Ramos (cell line): ENCODE measurements around the gene ABLIM3.
"Not testable (repeated sequence)": the region's sequence is repeated elsewhere in the genome, so short reads cannot be mapped to it uniquely, and the experiment has no call there.

Experiments
- in situ Hi-C: fragments of 300-500 bp; cut with MboI; formaldehyde crosslinking; loops from one replicate; pipeline ENCODE4 v1.14.3; 2022; ENCODE audit warnings: low sequenced_read_pairs; ENCODE audit not compliant: unreplicated experiment

ABLIM3 gene

DNA sequence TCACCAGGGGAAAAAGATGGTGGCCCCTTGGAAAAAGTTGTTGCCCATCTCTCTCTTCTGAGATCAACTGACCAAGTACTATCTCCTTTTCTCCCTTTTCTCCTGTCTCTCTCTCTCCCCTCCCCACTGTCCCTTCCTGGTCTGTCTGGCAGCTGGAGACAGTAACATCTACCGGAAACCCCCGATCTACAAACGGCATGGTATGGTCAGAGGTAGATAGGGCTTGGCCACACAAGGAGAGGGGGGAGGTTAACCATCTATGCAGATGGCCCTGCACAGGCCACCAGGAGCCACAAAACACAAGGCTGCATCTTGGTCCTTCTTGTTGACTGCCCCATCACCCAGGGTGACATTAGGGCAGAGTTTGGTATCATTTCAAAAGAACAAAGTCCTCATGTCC is 101.0 kb downstream of the ABLIM3 start:
- in situ Hi-C loops = no loop called here

DNA sequence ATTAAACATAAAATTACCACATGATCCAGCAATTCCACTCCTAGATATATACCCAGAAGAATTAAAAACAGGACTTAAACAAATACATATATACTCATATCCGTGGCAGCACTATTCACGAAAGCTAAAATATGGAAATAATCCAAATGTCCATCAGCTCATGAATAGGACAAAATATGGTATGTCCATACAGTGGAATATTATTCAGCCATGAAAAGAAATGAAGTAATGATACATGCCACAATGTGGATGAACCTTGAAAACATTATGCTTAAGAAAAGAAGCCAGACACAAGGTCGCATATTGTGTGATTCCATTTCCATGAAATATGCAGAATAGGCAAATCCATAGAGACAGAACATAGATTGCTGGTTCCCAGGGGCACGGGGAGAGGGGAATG is 105.6 kb downstream of the ABLIM3 start:
- in situ Hi-C loops = no loop called here

DNA sequence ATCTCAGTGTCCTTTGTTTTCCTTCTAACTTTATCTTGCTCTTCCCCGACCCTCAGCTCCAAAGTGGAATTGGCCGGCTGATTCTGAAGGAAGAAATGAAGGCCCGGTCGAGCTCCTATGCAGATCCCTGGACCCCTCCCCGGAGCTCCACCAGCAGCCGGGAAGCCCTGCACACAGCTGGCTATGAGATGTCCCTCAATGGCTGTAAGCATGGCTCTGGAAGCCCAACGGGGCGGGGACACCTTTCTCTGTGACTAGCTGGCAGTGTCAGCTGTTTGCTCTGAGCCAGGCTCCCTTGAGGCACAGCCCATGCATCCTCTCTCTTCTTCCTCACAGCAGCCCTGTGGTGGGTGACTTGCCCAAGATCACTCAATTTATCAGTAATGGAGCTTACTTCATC is 106.4 kb downstream of the ABLIM3 start:
- in situ Hi-C loops = no loop called here

- in situ Hi-C loops = no loop called here
These were observed 110.3 kb downstream of the ABLIM3 start for GRCh38 chr5:149251546-149251945.

DNA sequence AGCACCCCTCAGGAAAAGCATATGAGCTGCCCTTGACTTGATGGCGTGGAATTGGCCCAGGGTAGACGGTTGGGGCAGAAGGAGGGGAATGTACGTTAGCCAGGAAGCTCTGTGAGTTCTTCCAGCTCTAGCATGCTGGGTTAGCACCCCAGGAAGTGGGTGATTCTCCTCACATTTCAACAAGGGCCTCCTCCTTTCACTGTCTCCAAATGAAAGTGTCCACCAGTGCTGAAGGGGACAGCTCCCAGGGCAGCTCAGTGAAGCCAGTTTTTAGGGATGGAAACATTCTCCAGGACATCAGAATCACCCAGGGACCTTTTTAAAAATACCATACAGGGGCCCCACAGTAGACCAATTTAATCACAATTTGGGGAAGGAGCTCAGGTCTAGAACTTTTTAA is 113.2 kb downstream of the ABLIM3 start:
- in situ Hi-C loops = no loop called here

GRCh38 chr5:149256451-149256850 is 115.2 kb downstream of the ABLIM3 start:
- in situ Hi-C loops = no loop called here

- in situ Hi-C loops = no loop called here
These were observed 115.8 kb downstream of the ABLIM3 start for GRCh38 chr5:149257131-149257530.

DNA sequence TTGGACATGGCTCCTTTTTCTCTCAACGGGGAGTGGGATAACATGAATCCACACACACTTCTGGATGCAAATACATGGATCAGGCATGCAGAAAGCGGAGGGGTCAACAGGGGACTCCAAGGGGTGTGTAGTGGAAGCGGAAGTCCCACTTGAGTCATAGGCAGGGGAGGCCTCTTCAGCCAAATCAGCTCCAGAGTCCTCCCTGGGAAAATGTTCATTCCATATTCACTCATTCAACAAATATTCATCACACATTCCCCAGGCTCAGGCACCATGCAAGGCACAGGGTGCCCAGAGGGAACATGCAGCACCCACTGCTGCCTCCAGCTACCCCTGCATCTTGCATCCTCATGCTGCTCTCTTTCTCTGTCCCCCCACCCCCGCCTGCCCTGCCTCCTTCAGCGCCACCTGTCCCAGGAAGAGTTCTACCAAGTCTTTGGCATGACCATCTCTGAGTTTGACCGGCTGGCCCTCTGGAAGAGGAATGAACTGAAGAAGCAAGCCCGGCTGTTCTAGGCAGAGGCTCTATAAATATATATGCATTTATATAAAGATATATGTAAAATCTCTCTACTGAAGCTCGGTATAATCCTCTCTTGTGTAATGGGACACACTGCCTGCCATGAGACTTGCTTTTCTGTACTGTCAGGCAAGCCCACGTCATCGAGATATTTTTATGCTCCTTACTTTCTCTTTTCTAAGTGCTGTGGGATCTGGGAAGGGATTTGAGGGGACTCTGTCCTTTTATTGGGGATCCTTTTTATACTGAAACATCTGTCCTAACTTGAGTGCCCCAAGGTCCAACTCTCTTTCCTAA is 116.8 kb downstream of the ABLIM3 start:
- in situ Hi-C loops = no loop called here

DNA sequence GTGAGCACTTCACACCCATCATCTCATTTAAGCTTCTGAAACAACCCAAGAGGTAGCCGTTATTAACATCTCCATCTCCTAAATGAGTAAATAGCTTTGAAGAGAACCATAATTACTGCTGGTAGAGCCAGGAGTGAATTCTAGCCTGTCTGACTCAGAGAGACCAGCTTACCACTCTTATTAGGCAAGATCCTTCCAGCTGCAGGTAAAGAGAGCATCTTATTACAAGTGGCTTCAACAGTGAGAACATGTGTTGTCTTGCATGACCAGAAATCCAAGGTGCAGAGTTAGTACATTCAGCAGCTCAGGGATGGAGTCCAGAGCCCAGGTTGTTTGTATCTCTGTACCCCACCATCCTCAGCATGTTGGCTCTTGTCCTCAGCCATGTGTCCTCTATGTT is 119.5 kb downstream of the ABLIM3 start:
- in situ Hi-C loops = no loop called here

GRCh38 chr5:149261246-149261645 is 120.0 kb downstream of the ABLIM3 start:
- in situ Hi-C loops = no loop called here

DNA sequence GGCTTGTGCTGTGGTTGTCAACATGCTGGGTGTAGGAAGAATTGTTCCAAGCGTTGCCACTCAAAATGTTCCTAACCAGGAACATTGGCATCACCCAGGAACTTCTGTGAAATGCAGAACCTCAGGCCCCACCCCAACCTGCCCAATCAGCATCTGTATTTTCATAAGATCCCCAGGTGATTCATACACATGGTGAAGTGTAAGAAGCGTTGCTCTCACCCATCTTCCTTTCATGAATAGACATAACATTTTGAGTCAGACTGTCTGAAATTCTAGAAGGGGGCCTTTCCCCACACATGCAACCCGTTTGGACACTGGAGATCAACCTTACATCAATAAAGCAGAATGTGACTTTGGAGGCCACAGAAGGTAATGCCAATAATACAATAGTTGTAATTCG is 121.0 kb downstream of the ABLIM3 start:
- in situ Hi-C loops = no loop called here

GRCh38 chr5:149264439-149265067 is 123.3 kb downstream of the ABLIM3 start:
- in situ Hi-C loops = no loop called here

GRCh38 chr5:149265068-149265465 is 123.8 kb downstream of the ABLIM3 start:
- in situ Hi-C loops = no loop called here

DNA sequence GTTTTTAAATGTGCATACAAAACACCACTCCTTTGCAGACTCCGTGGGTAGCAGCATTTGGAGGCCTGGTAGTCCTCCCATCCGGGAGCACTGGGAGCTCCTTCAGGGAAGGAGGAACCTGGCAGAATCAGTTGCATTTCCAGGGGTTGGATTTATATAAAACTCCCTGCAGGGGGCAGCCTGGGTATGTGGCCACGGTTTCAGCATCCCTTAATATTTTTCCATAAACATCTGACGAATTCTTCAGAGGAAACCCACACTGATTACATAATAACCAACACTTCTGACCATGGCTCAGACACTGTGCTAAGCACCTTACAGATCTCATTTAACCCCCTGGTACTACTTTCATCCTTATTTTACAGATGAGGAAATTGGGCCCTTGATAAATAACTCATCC is 124.3 kb downstream of the ABLIM3 start:
- in situ Hi-C loops = no loop called here

GRCh38 chr5:149267241-149267973 is 126.1 kb downstream of the ABLIM3 start:
- in situ Hi-C loops = no loop called here

DNA sequence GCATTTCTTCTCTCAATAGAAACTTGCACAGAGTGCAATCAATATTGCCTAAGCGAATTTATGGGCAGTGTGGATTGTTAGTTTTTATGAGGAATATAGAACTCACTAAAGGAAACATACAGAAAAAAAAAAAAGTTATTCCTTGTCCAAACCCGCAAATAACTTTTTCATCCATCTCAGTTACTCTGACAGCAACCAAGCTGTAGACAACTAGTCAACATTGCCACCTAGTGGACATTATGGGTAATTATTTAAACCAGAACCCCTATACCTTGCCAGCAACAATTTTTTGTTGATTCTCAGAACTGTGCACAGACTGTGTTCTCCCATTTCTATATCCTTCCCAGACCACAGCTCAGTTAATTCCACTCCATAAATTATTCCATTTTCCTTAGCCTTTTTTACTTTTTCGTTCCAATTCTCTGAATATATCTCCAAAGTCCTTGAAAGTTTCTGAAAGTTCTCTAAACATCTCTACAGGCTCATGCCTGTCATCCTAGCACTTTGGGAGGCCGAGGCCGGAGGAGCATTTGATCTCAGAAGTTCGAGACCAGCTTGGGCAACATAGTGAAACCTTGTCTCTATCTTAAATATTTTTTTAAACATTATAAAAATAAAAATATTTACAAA is 127.8 kb downstream of the ABLIM3 start:
- in situ Hi-C loops = no loop called here

DNA sequence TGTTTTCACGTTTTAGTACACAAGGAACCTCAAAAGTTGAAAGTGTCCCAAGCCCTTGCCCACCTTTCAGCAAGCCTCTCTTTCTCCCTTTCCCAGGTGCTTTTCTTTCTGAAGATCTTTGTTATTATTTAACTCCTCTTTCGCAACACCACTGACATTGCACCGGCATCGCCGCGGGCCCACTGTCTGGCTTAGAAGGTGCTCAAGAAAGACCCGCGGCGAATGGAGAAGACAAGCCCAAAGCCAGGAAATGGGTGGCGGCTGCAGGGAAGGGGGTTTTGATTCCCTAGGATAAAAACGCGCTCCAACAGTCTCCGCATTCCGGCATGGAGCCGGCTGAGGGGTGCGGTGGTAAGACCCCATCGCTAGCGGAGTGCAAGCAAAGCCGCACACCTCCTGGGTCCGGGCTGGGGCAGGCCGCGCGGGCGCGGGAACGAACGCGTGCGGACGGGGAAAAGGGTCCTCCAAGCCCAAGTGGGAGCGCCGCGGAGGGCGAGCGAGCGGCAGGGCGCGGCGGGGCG is 130.0 kb downstream of the ABLIM3 start:
- in situ Hi-C loops = no loop called here

- in situ Hi-C loops = no loop called here
These were observed 130.6 kb downstream of the ABLIM3 start, which contains the start of gene AFAP1L1 for GRCh38 chr5:149271716-149272563. TSS of gene AFAP1L1 (plus strand) at chr5:149271859. CDS start at chr5:149271969, 110 bp downstream.

- in situ Hi-C loops = not testable (repeated sequence)
These were observed 131.5 kb downstream of the ABLIM3 start for GRCh38 chr5:149272781-149273180.

GRCh38 chr5:149273237-149273636 is 131.9 kb downstream of the ABLIM3 start:
- in situ Hi-C loops = no loop called here
